Uterus (tissue), 4 donors: ENCODE results near the gene VPS54. TPM values are rescaled to one million over a fixed set of nuclear protein-coding genes. Genes with fewer than 3 reads are reported as not detected.

ENCODE experiments used
- DNase-seq, 2 donors: peaks; one replicate each; pipeline ENCODE4 v3.0.0-alpha.2; 2019 to 2020
- H3K27ac ChIP-seq, 2 donors: fragments of 200-600 bp; sonication (generic); 1 replicate in 1 of 2; 2 replicates in 1 of 2; pipeline ENCODE4 v1.5.1; 2016 to 2018
- H3K27me3 ChIP-seq, 2 donors: fragments of 200-600 bp; sonication (generic); one replicate each; pipeline ENCODE4 v1.5.1; 2018 to 2019; ENCODE audit warnings: control low read depth in 1 of 2
- H3K36me3 ChIP-seq, 2 donors: fragments of 200-600 bp; sonication (generic); one replicate each; pipeline ENCODE4 v1.5.1; 2019; ENCODE audit warnings: control low read depth in 1 of 2
- H3K4me1 ChIP-seq, 2 donors: fragments of 200-600 bp; sonication (generic); one replicate each; pipeline ENCODE4 v1.5.1; 2018 to 2019; ENCODE audit warnings: control low read depth in 1 of 2
- H3K4me3 ChIP-seq, 2 donors: fragments of 200-600 bp; sonication (generic); 1 replicate in 1 of 2; 2 replicates in 1 of 2; pipeline ENCODE4 v1.5.1; 2018 to 2019; ENCODE audit warnings: mild to moderate bottlenecking in 1 of 2
- H3K9me3 ChIP-seq, 2 donors: fragments of 200-600 bp; sonication (generic); one replicate each; pipeline ENCODE4 v1.5.1; 2019; ENCODE audit warnings: control low read depth in 1 of 2
- CTCF ChIP-seq, 4 experiments: fragments of 200-600 bp in 2 of 4; fragments of 450-650 bp in 2 of 4; sonication (generic) in 2 of 4; IDR thresholded peaks; one replicate each; pipeline ENCODE4 v1.5.1; 2016 to 2019; ENCODE audit warnings: antibody characterized with exemption in 4 of 4, mild to moderate bottlenecking in 2 of 4, moderate library complexity in 1 of 4
- POLR2A ChIP-seq, 2 donors: fragments of 450-650 bp; IDR thresholded peaks; one replicate each; pipeline ENCODE4 v1.6.1; 2016; ENCODE audit warnings: antibody characterized with exemption in 2 of 2, mild to moderate bottlenecking in 1 of 2, moderate library complexity in 1 of 2
- intact Hi-C: fragments of 100-400 bp; cut with DNase I; formaldehyde crosslinking; loops from one replicate; pipeline ENCODE4 v1.15.1; 2023; ENCODE audit warnings: low total_unique reads
- total RNA-seq, 4 donors: library from RNA; depleted of rRNA in 3 of 4; stranded (reverse); fragments of >200 nt in 3 of 4; gene quantifications; one replicate each; pipeline versions ENCODE4 v1.1.0 to v1.2.4, GENCODE V29; 2014 to 2023
- donor health status: DM: yes; HTN: yes; CAD: no.

VPS54 gene
- total RNA-seq, 4 donors from 2014 or later: 32.1 to 55.2 (median 39.8) TPM

GRCh38 chr2:64052463-64053241, 33.4 kb upstream of the VPS54 start:
- Histone ChIP-seq H3K36me3 (no peaks in the 10 kb centered on the region), H3K9me3 (no peaks in the 10 kb centered on the region), H3K4me1 (no peaks in the 10 kb centered on the region), H3K4me3 (no peak overlapping the region), H3K27ac (peak overlapping the region; percentile 13 to 46), H3K27me3 (no peaks in the 10 kb centered on the region)
- TF ChIP-seq CTCF (IDR thresholded peaks at IDR 0.05) (no peak), POLR2A (IDR thresholded peaks at IDR 0.05) (no peak)
- no peak for DNase-seq
- intact Hi-C loops: loop anchor here (10.0 kb wide), 2 partner anchors 272 to 432 kb away; no protein-coding TSS in a partner anchor

GRCh38 chr2:64049633-64050220, 30.5 kb upstream of the VPS54 start:
- Histone ChIP-seq H3K36me3 (no peaks in the 10 kb centered on the region), H3K4me3 (no peak overlapping the region)

DNA sequence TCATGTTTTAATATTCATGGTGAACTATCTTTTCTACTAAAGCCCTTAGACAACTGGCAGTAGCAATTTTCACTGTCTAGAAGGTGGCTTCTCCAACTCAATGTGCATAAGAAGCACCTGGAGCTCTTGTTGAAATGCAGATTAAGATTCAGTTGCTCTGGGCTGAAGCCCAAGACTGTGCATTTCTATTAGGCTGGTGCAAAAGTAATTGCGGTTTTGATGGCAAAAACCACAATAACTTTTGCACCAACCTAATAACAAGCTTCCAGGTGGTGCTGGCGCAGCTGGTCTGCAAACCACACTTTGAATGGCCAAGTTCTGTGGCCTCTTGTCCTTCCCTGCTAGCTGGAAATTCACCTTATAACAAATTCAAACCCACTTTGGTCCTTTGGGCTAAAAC, 26.7 kb upstream of the VPS54 start:
- DNase-seq: no peak
- no peak for TF ChIP-seq POLR2A (IDR thresholded peaks at IDR 0.05)

More at GRCh38 chr2:64049633-64050220, 30.5 kb upstream of the VPS54 start:
- Histone ChIP-seq H3K27ac (no peak overlapping the region), H3K4me1 (no peaks in the 10 kb centered on the region), H3K27me3 (no peaks in the 10 kb centered on the region), H3K9me3 (no peaks in the 10 kb centered on the region)
- intact Hi-C loops: loop anchor here (10.0 kb wide), 2 partner anchors 275 to 435 kb away; no protein-coding TSS in a partner anchor
- TF ChIP-seq CTCF (IDR thresholded peaks at IDR 0.05) (peak; percentile 89), POLR2A (IDR thresholded peaks at IDR 0.05) (no peak)
- peak; percentile 61 to 68 for DNase-seq

GRCh38 chr2:64040161-64040560, 20.9 kb upstream of the VPS54 start:
- intact Hi-C loops: no loop called here

More for the DNA sequence above, 26.7 kb upstream of the VPS54 start:
- Histone ChIP-seq H3K27ac (no peak overlapping the region), H3K36me3 (no peaks in the 10 kb centered on the region), H3K4me3 (no peak overlapping the region), H3K27me3 (no peaks in the 10 kb centered on the region), H3K9me3 (no peaks in the 10 kb centered on the region), H3K4me1 (no peaks in the 10 kb centered on the region)
- intact Hi-C loops: no loop called here

More at GRCh38 chr2:64040161-64040560, 20.9 kb upstream of the VPS54 start:
- no peaks in the 10 kb centered on the region for H3K27me3 ChIP-seq
- no peak for DNase-seq
- no peaks in the 10 kb centered on the region for H3K9me3 ChIP-seq
- H3K36me3 ChIP-seq: no peaks in the 10 kb centered on the region
- H3K27ac ChIP-seq: no peak overlapping the region
- no peak overlapping the region for H3K4me3 ChIP-seq
- TF ChIP-seq POLR2A (IDR thresholded peaks at IDR 0.05) (no peak), CTCF (IDR thresholded peaks at IDR 0.05) (no peak)
- H3K4me1 ChIP-seq: no peaks in the 10 kb centered on the region
